Hematopoietic multipotent progenitor cell treated with erythropoietin and hydrocortisone succinate and interleukin-3 and kit ligand, for 4 days (in vitro differentiated cells): ENCODE results near the gene APOL2.
"Not testable (repeated sequence)": the region's sequence is repeated elsewhere in the genome, so short reads cannot be mapped to it uniquely, and the experiment has no call there.

Experiments
- DNase-seq: peaks from one replicate; pipeline ENCODE4 v3.0.0-alpha.2; 2015

Gene APOL2

GRCh38 chr22:36239401-36240171 is at the start of gene APOL2:
Gene APOL2, minus strand, starts transcription at chr22:36239527. Its CDS starts 6,365 bp downstream, at chr22:36233162.
- peak; percentile 93 for DNase-seq

- DNase-seq: no peak
Observed at GRCh38 chr22:36288571-36289405, 49.5 kb upstream of the APOL2 start.

- no peak for DNase-seq
Observed at GRCh38 chr22:36287881-36288515, 48.7 kb upstream of the APOL2 start.

GRCh38 chr22:36286096-36286957 is 47.0 kb upstream of the APOL2 start:
- DNase-seq: peak; percentile 87

- no peak for DNase-seq
Observed at GRCh38 chr22:36285545-36285944, 46.2 kb upstream of the APOL2 start.

GRCh38 chr22:36285017-36285416 is 45.7 kb upstream of the APOL2 start:
- no peak for DNase-seq

- DNase-seq: no peak
Observed at GRCh38 chr22:36284171-36284571, 44.8 kb upstream of the APOL2 start.

GRCh38 chr22:36282328-36282831 is 43.1 kb upstream of the APOL2 start:
- no peak for DNase-seq

- DNase-seq: no peak
Observed at GRCh38 chr22:36281781-36282327, 42.5 kb upstream of the APOL2 start.

GRCh38 chr22:36280379-36280778 is 41.1 kb upstream of the APOL2 start:
- DNase-seq: peak; percentile 41

- peak; percentile 85 for DNase-seq
Observed at GRCh38 chr22:36279219-36279666, 39.9 kb upstream of the APOL2 start.

GRCh38 chr22:36277482-36278291 is 38.4 kb upstream of the APOL2 start:
- DNase-seq: peak; percentile 85

- no peak for DNase-seq
Observed at GRCh38 chr22:36274531-36274930, 35.2 kb upstream of the APOL2 start.

- not testable (repeated sequence) for DNase-seq
Observed at GRCh38 chr22:36271951-36272350, 32.6 kb upstream of the APOL2 start.

- not testable (repeated sequence) for DNase-seq
Observed at GRCh38 chr22:36271231-36271630, 31.9 kb upstream of the APOL2 start.

- no peak for DNase-seq
Observed at GRCh38 chr22:36267896-36268485, 28.7 kb upstream of the APOL2 start.

- no peak for DNase-seq
Observed at GRCh38 chr22:36267058-36267457, 27.7 kb upstream of the APOL2 start.

- not testable (repeated sequence) for DNase-seq
Observed at GRCh38 chr22:36263886-36264664, 24.7 kb upstream of the APOL2 start.

- DNase-seq: peak; percentile 77
Observed at GRCh38 chr22:36263216-36263673, 23.9 kb upstream of the APOL2 start.

- not testable (repeated sequence) for DNase-seq
Observed at GRCh38 chr22:36262307-36262706, 23.0 kb upstream of the APOL2 start.
